ENCODE measurements around the gene MZB1.

- TF ChIP-seq CTCF (conservative IDR thresholded peaks at IDR 0.05), result no peak
- TF ChIP-seq EZH2 (IDR thresholded peaks at IDR 0.05; ENCODE audit: low read depth), result no peak
These were observed 24.9 kb upstream of the MZB1 start for GRCh38 chr5:139414581-139415130.
